NCI-H2081 (cell line): ENCODE data around the gene PHKA1.
"Not testable (repeated sequence)": the region's sequence is repeated elsewhere in the genome, so short reads cannot be mapped to it uniquely, and the experiment has no call there.

Source experiments
- DNase-seq, 2 experiments: peaks; one replicate each; lab custom pipeline; 2025; lab: John Stamatoyannopoulos, UW

The PHKA1 gene

GRCh38 chrX:72666451-72666850, 47.7 kb downstream of the PHKA1 start:
- no peak for DNase-seq

DNA sequence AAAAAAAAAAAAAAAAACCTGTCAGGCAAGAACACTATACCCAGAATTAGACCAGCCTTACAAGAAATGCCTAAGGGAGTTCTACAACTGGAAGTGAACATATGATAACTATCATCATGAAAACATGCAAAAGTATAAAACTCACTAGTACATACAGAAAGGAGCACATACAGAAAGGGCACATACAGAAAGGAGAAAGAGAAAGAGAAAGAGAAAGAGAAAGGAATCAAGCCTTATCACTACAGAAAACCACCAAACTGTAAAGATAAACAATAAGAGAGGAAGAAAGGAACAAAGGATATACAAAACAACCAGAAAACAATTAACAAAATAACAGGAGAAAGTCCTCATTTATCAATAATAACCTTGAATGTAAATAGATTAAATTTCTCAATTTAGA, 50.4 kb downstream of the PHKA1 start:
- DNase-seq = no peak

GRCh38 chrX:72662020-72662747, 51.9 kb downstream of the PHKA1 start:
- no peak for DNase-seq

- DNase-seq = no peak
Measured at GRCh38 chrX:72659723-72660122, 54.4 kb downstream of the PHKA1 start.

DNA sequence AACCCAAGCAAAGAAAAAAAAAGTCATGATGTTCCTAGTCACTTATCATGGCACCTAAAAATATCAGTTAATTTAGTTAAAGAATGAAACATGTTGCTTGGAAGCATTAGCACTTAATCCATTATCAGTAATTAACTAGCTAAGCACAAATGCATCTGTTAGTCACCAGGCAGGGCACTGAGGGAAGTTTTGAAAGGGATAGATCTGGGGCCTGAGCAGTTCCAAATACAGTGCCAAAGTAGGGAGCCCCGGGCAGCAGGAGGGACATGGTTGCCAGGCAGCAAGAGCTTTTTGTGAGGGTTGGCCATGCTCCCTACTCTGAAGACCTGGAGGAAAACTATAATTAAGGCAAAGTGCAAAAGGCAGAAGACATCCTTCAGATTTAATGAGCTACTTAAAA, 62.0 kb downstream of the PHKA1 start:
- no peak for DNase-seq

GRCh38 chrX:72644946-72645345, 69.2 kb downstream of the PHKA1 start:
- DNase-seq = no peak

DNA sequence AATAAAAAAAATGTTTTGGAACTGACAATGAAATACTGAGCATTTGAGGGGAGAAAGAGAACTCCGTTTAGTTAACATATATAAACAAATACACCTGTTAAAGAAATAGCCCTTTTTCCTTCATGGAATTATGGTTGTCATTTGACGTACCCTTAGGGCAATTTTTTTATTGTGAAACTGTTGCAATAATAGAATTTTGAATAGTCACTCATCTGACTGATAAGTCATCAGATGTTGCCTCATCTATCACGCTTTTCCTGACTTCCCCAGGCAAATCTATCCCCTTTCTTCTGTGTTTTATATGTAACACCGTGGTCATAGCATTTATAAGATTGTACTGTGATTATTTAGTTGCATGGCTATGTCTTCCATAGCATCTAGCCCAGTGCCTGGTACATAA, 72.5 kb downstream of the PHKA1 start:
- no peak for DNase-seq

- no peak for DNase-seq
Measured at GRCh38 chrX:72635930-72636329, 78.2 kb downstream of the PHKA1 start.

DNA sequence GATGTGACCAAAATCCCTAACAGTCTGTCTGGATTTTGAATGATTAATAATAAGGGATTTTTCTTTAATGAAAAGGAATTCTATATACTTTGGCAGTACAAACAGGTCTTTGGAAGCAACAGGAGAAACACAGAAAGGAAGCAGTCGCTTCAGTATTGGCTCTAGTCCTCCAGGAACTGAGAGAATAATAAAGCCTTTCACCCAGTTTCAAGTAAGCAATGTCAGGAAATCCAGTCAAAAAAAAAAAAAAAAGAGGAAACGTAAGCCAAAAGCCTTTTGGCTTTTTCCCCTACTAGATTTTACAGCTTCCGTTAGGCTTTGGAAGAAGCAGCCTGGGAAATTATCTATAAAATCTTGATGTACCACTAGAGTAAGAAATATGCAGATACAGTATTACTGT, 79.8 kb downstream of the PHKA1 start:
- DNase-seq = no peak

DNA sequence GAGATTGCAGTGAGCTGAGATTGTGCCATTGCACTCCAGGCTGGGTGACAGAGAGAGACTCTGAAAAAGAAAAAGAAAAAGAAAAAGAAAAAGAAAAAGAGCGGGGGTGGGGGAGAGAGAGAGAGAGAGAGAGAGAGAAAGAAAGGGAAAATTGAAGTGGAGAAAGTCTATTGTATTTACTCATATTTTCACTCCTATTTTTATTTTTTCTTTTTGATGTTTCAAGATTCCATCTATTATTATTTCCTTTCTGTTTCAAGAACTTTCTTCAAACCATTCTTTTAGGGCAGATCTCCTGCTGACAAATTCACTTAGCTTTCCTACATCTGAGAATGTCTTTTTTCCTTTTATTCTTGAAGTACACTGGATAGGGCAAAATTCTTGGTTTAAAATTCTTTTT, 83.9 kb downstream of the PHKA1 start:
- no peak for DNase-seq

GRCh38 chrX:72624194-72624593, 89.9 kb downstream of the PHKA1 start:
- no peak for DNase-seq

GRCh38 chrX:72621625-72622485, 92.3 kb downstream of the PHKA1 start:
- no peak for DNase-seq

- DNase-seq = no peak
Measured at GRCh38 chrX:72621163-72621562, 92.9 kb downstream of the PHKA1 start.

- no peak for DNase-seq
Measured at GRCh38 chrX:72620550-72621145, 93.5 kb downstream of the PHKA1 start.

- no peak for DNase-seq
Measured at GRCh38 chrX:72609313-72609712, 104.8 kb downstream of the PHKA1 start.

DNA sequence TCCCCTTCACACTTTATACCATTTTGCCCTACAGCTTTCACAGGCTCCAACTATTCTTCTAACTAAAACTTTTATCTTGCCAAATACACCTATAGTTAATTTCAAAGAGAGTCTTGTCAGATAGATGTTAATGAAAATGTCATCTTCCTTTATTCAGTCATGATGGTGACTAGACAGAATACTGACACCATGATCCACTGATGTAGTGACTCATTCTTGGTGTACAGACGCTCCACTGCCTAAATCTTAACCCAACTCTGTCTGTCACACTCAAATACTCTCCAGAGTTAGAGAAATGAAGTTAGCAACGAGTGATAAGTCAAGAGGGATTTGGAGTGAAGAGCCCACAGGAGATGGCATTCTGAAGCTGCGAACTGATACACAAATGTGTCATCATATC, 109.4 kb downstream of the PHKA1 start:
- no peak for DNase-seq

GRCh38 chrX:72604112-72604511, 110.0 kb downstream of the PHKA1 start:
- no peak for DNase-seq

DNA sequence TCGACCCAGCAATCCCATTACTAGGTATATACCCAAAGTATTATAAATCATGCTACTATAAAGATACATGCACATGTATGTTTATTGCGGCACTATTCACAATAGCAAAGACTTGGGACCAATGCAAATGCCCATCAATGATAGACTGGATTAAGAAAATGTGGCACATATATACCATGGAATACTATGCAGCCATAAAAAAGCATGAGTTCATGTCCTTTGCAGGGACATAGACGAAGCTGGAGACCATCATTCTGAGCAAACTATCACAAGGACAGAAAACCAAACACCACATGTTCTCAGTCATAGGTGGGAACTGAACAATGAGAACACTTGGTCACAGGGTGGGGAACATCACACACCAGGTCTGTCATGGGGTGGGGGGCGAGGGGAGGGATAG, 123.1 kb downstream of the PHKA1 start:
- not testable (repeated sequence) for DNase-seq

- no peak for DNase-seq
Measured at GRCh38 chrX:72584163-72584562, 129.9 kb downstream of the PHKA1 start.

- no peak for DNase-seq
Measured at GRCh38 chrX:72576141-72576894, 137.8 kb downstream of the PHKA1 start.

DNA sequence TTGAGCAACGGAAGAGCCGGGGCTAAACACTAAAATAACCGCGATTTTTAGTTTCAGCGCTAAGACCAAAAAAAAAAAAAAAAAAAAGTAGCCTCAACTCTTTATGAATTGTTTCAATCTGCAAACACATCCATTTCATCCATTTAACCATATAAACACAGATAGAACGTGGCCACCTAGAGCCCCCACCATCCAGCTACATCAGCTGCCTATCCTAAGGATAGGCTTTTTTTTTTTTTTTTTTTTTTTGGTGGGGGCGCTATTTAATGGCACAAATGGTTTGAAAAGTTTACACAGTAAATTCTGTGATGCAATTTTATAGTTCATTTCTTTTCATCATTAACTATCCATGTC, 141.0 kb downstream of the PHKA1 start:
- DNase-seq = no peak
